ENCODE measurements around the gene ALPG.

The ALPG gene

GRCh38 chr2:232386490-232386739 is 20.2 kb upstream of the ALPG start:
- H3K27ac ChIP-seq: no peak overlapping the region
- no peak overlapping the region for H2AFZ ChIP-seq (ENCODE audit: low read depth)
- H3K27me3 ChIP-seq (ENCODE audit: insufficient read depth, low read depth): peaks cover 2% of the 10 kb centered on the region; the same call in 1 of the 2 replicates
- no peak for TF ChIP-seq CTCF (conservative IDR thresholded peaks at IDR 0.05; ENCODE audit: low read depth, low read length)
- no peaks in the 10 kb centered on the region for H3K4me1 ChIP-seq (ENCODE audit: low read depth, poor library complexity, severe bottlenecking)
- no peaks in the 10 kb centered on the region for H4K20me1 ChIP-seq (ENCODE audit: insufficient read depth)
- H3K79me2 ChIP-seq (ENCODE audit: insufficient read depth, low read depth): no peaks in the 10 kb centered on the region
- H3K4me3 ChIP-seq (IDR thresholded peaks at IDR 0.05; ENCODE audit: insufficient read depth, low read depth, low read length): no peak overlapping the region
- H3K36me3 ChIP-seq (ENCODE audit: insufficient read depth): no peaks in the 10 kb centered on the region
- no peak overlapping the region for H3K9ac ChIP-seq
- H3K4me2 ChIP-seq: no peak overlapping the region

GRCh38 chr2:232386740-232387450 is 19.7 kb upstream of the ALPG start:
- no peak overlapping the region for H3K4me2 ChIP-seq
- TF ChIP-seq CTCF (conservative IDR thresholded peaks at IDR 0.05; ENCODE audit: low read depth, low read length): no peak
- H4K20me1 ChIP-seq (ENCODE audit: insufficient read depth): no peaks in the 10 kb centered on the region
- no peaks in the 10 kb centered on the region for H3K36me3 ChIP-seq (ENCODE audit: insufficient read depth)
- H2AFZ ChIP-seq (ENCODE audit: low read depth): no peak overlapping the region
- H3K4me1 ChIP-seq (ENCODE audit: low read depth, poor library complexity, severe bottlenecking): no peaks in the 10 kb centered on the region
- no peak overlapping the region for H3K27ac ChIP-seq
- no peak overlapping the region for H3K4me3 ChIP-seq (IDR thresholded peaks at IDR 0.05; ENCODE audit: insufficient read depth, low read depth, low read length)
- H3K79me2 ChIP-seq (ENCODE audit: insufficient read depth, low read depth): no peaks in the 10 kb centered on the region
- H3K9ac ChIP-seq: no peak overlapping the region
- peaks cover 2% of the 10 kb centered on the region; the same call in 1 of the 2 replicates for H3K27me3 ChIP-seq (ENCODE audit: insufficient read depth, low read depth)

- Histone ChIP-seq H3K4me2 (no peak overlapping the region), H3K79me2 (ENCODE audit: insufficient read depth, low read depth) (no peaks in the 10 kb centered on the region), H3K27me3 (ENCODE audit: insufficient read depth, low read depth) (peaks cover 2% of the 10 kb centered on the region; the same call in 1 of the 2 replicates), H3K9ac (no peak overlapping the region), H3K36me3 (ENCODE audit: insufficient read depth) (no peaks in the 10 kb centered on the region), H3K4me3 (IDR thresholded peaks at IDR 0.05; ENCODE audit: insufficient read depth, low read depth, low read length) (no peak overlapping the region), H4K20me1 (ENCODE audit: insufficient read depth) (no peaks in the 10 kb centered on the region), H3K27ac (no peak overlapping the region), H2AFZ (ENCODE audit: low read depth) (no peak overlapping the region), H3K4me1 (ENCODE audit: low read depth, poor library complexity, severe bottlenecking) (no peaks in the 10 kb centered on the region)
- no peak for TF ChIP-seq CTCF (conservative IDR thresholded peaks at IDR 0.05; ENCODE audit: low read depth, low read length)
Measured at GRCh38 chr2:232387451-232388171, 19.0 kb upstream of the ALPG start.

- H3K27me3 ChIP-seq (ENCODE audit: insufficient read depth, low read depth): peaks cover 2% of the 10 kb centered on the region; the same call in 1 of the 2 replicates
- no peak overlapping the region for H2AFZ ChIP-seq (ENCODE audit: low read depth)
- no peak overlapping the region for H3K27ac ChIP-seq
- no peak for TF ChIP-seq CTCF (conservative IDR thresholded peaks at IDR 0.05; ENCODE audit: low read depth, low read length)
- no peak overlapping the region for H3K4me2 ChIP-seq
- no peaks in the 10 kb centered on the region for H3K4me1 ChIP-seq (ENCODE audit: low read depth, poor library complexity, severe bottlenecking)
- H3K36me3 ChIP-seq (ENCODE audit: insufficient read depth): no peaks in the 10 kb centered on the region
- no peaks in the 10 kb centered on the region for H4K20me1 ChIP-seq (ENCODE audit: insufficient read depth)
- H3K79me2 ChIP-seq (ENCODE audit: insufficient read depth, low read depth): no peaks in the 10 kb centered on the region
- no peak overlapping the region for H3K9ac ChIP-seq
- H3K4me3 ChIP-seq (IDR thresholded peaks at IDR 0.05; ENCODE audit: insufficient read depth, low read depth, low read length): no peak overlapping the region
Measured at GRCh38 chr2:232388324-232388891, 18.2 kb upstream of the ALPG start.
